ENCODE data around the gene LMAN2L. TPM values are rescaled to one million over a fixed set of nuclear protein-coding genes. Genes with fewer than 3 reads are reported as not detected.

LMAN2L gene
- total RNA-seq: 1 to 10 TPM; 7.4 to 7.9 TPM

- Mint-ChIP-seq H3K36me3 (ENCODE audit: low read depth) (peaks cover 6% of the 10 kb centered on the region), H3K4me1 (ENCODE audit: low read depth) (peaks cover 39% of the 10 kb centered on the region), H3K27ac (peak within 1 kb of the TSS; percentile 86), H3K4me3 (peak within 1 kb of the TSS; percentile 92), H3K27me3 (ENCODE audit: low read depth) (no peaks in the 10 kb centered on the region), H3K9me3 (ENCODE audit: insufficient read depth) (no peaks in the 10 kb centered on the region)
- CTCF ChIA-PET: interaction anchor here (2.4 kb wide), 1 partner anchor 22 kb away, joined by 12 read pairs; no protein-coding TSS in a partner anchor
- DNase-seq: peak; percentile 100
- POLR2A ChIA-PET: interaction anchor here (0.6 to 0.7 kb wide), 2 partner anchors 75 to 428 kb away, joined by 3 to 4 read pairs; no protein-coding TSS in a partner anchor
- ATAC-seq: peak; percentile 100
These were observed at the start of gene LMAN2L for GRCh38 chr2:96739633-96740428. TSS of gene LMAN2L (minus strand) at chr2:96740064. CDS start at chr2:96740040, 24 bp downstream.

- DNase-seq (no peak), ATAC-seq (no peak)
- Mint-ChIP-seq H3K27ac (no peak overlapping the region), H3K4me1 (ENCODE audit: low read depth) (no peaks in the 10 kb centered on the region), H3K9me3 (ENCODE audit: insufficient read depth) (no peaks in the 10 kb centered on the region), H3K27me3 (ENCODE audit: low read depth) (no peaks in the 10 kb centered on the region), H3K4me3 (no peak overlapping the region), H3K36me3 (ENCODE audit: low read depth) (no peaks in the 10 kb centered on the region)
- ChIA-PET CTCF (no interaction called here), POLR2A (no interaction called here)
These were observed 49.4 kb upstream of the LMAN2L start for GRCh38 chr2:96789245-96789617.

GRCh38 chr2:96788442-96789244, 48.8 kb upstream of the LMAN2L start:
- Mint-ChIP-seq H3K9me3 (ENCODE audit: insufficient read depth) (no peaks in the 10 kb centered on the region), H3K27ac (no peak overlapping the region), H3K36me3 (ENCODE audit: low read depth) (no peaks in the 10 kb centered on the region), H3K27me3 (ENCODE audit: low read depth) (no peaks in the 10 kb centered on the region), H3K4me1 (ENCODE audit: low read depth) (no peaks in the 10 kb centered on the region), H3K4me3 (no peak overlapping the region)
- ChIA-PET POLR2A (no interaction called here), CTCF (no interaction called here)
- no peak for ATAC-seq
- no peak for DNase-seq

GRCh38 chr2:96787411-96787810, 47.5 kb upstream of the LMAN2L start:
- Mint-ChIP-seq H3K4me1 (ENCODE audit: low read depth) (no peaks in the 10 kb centered on the region), H3K9me3 (ENCODE audit: insufficient read depth) (no peaks in the 10 kb centered on the region), H3K36me3 (ENCODE audit: low read depth) (no peaks in the 10 kb centered on the region), H3K27ac (no peak overlapping the region), H3K4me3 (no peak overlapping the region), H3K27me3 (ENCODE audit: low read depth) (no peaks in the 10 kb centered on the region)
- ATAC-seq: no peak
- ChIA-PET POLR2A (no interaction called here), CTCF (no interaction called here)
- no peak for DNase-seq

- no peak overlapping the region for H3K4me3 Mint-ChIP-seq
- H3K27me3 Mint-ChIP-seq (ENCODE audit: low read depth): no peaks in the 10 kb centered on the region
- no peaks in the 10 kb centered on the region for H3K9me3 Mint-ChIP-seq (ENCODE audit: insufficient read depth)
- DNase-seq (no peak), ATAC-seq (no peak)
- no peak overlapping the region for H3K27ac Mint-ChIP-seq
- no peaks in the 10 kb centered on the region for H3K4me1 Mint-ChIP-seq (ENCODE audit: low read depth)
- POLR2A ChIA-PET: no interaction called here
- CTCF ChIA-PET: interaction anchor here (2.3 kb wide), 1 partner anchor 9 kb away, joined by 6 read pairs; no protein-coding TSS in a partner anchor
- H3K36me3 Mint-ChIP-seq (ENCODE audit: low read depth): no peaks in the 10 kb centered on the region
These were observed 43.5 kb upstream of the LMAN2L start for GRCh38 chr2:96783388-96783787.

GRCh38 chr2:96775160-96775559, 35.3 kb upstream of the LMAN2L start:
- POLR2A ChIA-PET: interaction anchor here (1.0 to 1.1 kb wide), 2 partner anchors 41 to 138 kb away, joined by 3 to 4 read pairs; partner anchors contain the start of gene CNNM3
- Mint-ChIP-seq H3K9me3 (ENCODE audit: insufficient read depth) (no peaks in the 10 kb centered on the region), H3K36me3 (ENCODE audit: low read depth) (peaks cover 3% of the 10 kb centered on the region), H3K4me3 (no peak overlapping the region), H3K27ac (peak overlapping the region; percentile 25), H3K27me3 (ENCODE audit: low read depth) (no peaks in the 10 kb centered on the region), H3K4me1 (ENCODE audit: low read depth) (peaks cover 22% of the 10 kb centered on the region)
- DNase-seq (no peak), ATAC-seq (no peak)
- CTCF ChIA-PET: interaction anchor here (1.6 to 4.7 kb wide), 4 partner anchors 14 to 186 kb away, joined by 3 to 112 read pairs (median 12); partner anchors contain the start of genes ANKRD39 and CNNM4

- peak; percentile 85 for ATAC-seq
These were observed 34.1 kb upstream of the LMAN2L start for GRCh38 chr2:96773922-96774321.

GRCh38 chr2:96772903-96773671, 33.2 kb upstream of the LMAN2L start:
- Mint-ChIP-seq H3K36me3 (ENCODE audit: low read depth) (peaks cover 3% of the 10 kb centered on the region), H3K27me3 (ENCODE audit: low read depth) (no peaks in the 10 kb centered on the region), H3K4me3 (peak overlapping the region; percentile 42), H3K27ac (peak overlapping the region; percentile 54), H3K4me1 (ENCODE audit: low read depth) (peaks cover 22% of the 10 kb centered on the region), H3K9me3 (ENCODE audit: insufficient read depth) (no peaks in the 10 kb centered on the region)
- POLR2A ChIA-PET: interaction anchor here (0.7 to 1.2 kb wide), 2 partner anchors 9 to 11 kb away, joined by 3 read pairs; no protein-coding TSS in a partner anchor
- ATAC-seq (no peak), DNase-seq (no peak)
- CTCF ChIA-PET: interaction anchor here (1.1 to 4.7 kb wide), 8 partner anchors 11 to 339 kb away, joined by 3 to 112 read pairs (median 6); partner anchors contain the start of genes ANKRD39 and CNNM4

More at GRCh38 chr2:96773922-96774321, 34.1 kb upstream of the LMAN2L start:
- Mint-ChIP-seq H3K27ac (peak overlapping the region; percentile 80), H3K27me3 (ENCODE audit: low read depth) (no peaks in the 10 kb centered on the region), H3K9me3 (ENCODE audit: insufficient read depth) (no peaks in the 10 kb centered on the region), H3K36me3 (ENCODE audit: low read depth) (peaks cover 3% of the 10 kb centered on the region), H3K4me3 (peak overlapping the region; percentile 74), H3K4me1 (ENCODE audit: low read depth) (peaks cover 22% of the 10 kb centered on the region)
- DNase-seq: peak; percentile 67
- ChIA-PET POLR2A (interaction anchor here (0.7 to 1.2 kb wide), 5 partner anchors 10 to 137 kb away, joined by 3 to 5 read pairs (median 3); partner anchors contain the start of gene CNNM3), CTCF (interaction anchor here (1.1 to 4.7 kb wide), 8 partner anchors 10 to 338 kb away, joined by 3 to 112 read pairs (median 6); partner anchors contain the start of genes ANKRD39 and CNNM4)

- no peak overlapping the region for H3K4me3 Mint-ChIP-seq
- no peak for DNase-seq
- POLR2A ChIA-PET: no interaction called here
- CTCF ChIA-PET: no interaction called here
- H3K4me1 Mint-ChIP-seq (ENCODE audit: low read depth): peaks cover 23% of the 10 kb centered on the region
- H3K36me3 Mint-ChIP-seq (ENCODE audit: low read depth): peaks cover 3% of the 10 kb centered on the region
- peak overlapping the region; percentile 21 for H3K27ac Mint-ChIP-seq
- ATAC-seq: no peak
- H3K27me3 Mint-ChIP-seq (ENCODE audit: low read depth): no peaks in the 10 kb centered on the region
- no peaks in the 10 kb centered on the region for H3K9me3 Mint-ChIP-seq (ENCODE audit: insufficient read depth)
These were observed 32.1 kb upstream of the LMAN2L start for GRCh38 chr2:96771796-96772618.

- Mint-ChIP-seq H3K27ac (no peak overlapping the region), H3K4me1 (ENCODE audit: low read depth) (peaks cover 28% of the 10 kb centered on the region), H3K4me3 (no peak overlapping the region), H3K27me3 (ENCODE audit: low read depth) (no peaks in the 10 kb centered on the region), H3K36me3 (ENCODE audit: low read depth) (peaks cover 3% of the 10 kb centered on the region), H3K9me3 (ENCODE audit: insufficient read depth) (no peaks in the 10 kb centered on the region)
- ChIA-PET CTCF (interaction anchor here (0.8 kb wide), 2 partner anchors 10 to 12 kb away, joined by 3 read pairs; partner anchors contain the start of gene CNNM4), POLR2A (no interaction called here)
- no peak for DNase-seq
- ATAC-seq: no peak
These were observed 30.8 kb upstream of the LMAN2L start for GRCh38 chr2:96770442-96771202.
